ENCODE results near the gene OR2T34. TPM values are rescaled to one million over a fixed set of nuclear protein-coding genes. Genes with fewer than 3 reads are reported as not detected.
"Not testable (repeated sequence)": the region's sequence is repeated elsewhere in the genome, so short reads cannot be mapped to it uniquely, and the experiment has no call there.

OR2T34 gene, protein sequence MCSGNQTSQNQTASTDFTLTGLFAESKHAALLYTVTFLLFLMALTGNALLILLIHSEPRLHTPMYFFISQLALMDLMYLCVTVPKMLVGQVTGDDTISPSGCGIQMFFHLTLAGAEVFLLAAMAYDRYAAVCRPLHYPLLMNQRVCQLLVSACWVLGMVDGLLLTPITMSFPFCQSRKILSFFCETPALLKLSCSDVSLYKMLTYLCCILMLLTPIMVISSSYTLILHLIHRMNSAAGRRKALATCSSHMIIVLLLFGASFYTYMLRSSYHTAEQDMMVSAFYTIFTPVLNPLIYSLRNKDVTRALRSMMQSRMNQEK
- total RNA-seq = not detected in 2 replicates

DNA sequence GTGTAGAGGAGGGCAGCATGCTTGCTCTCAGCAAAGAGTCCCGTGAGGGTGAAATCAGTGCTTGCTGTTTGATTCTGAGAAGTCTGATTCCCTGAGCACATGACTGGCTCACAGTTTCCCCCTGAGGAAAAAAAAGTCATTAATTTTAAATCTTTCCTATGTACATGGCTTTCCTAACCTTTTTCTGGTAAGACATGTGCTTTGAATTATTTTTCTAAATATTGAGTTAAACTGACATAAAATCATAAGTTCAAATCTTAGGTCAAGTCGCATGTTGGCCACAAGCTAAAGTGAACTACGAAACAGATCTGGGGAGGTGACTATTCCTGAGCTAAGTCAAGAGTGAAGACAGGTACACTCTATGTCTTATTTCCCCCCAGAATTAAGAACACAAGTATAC lies at the start of gene OR2T34:
TSS of gene OR2T34 (minus strand) at position 101 of the 400 bp plus-strand sequence. CDS start at position 101, 0 bp downstream.
- H3K27me3 ChIP-seq (ENCODE audit: control insufficient read depth, insufficient read depth, low read length); H3K4me3 ChIP-seq (ENCODE audit: low read depth, low read length); DNase-seq (ENCODE audit: low read depth); H3K36me3 ChIP-seq (ENCODE audit: control insufficient read depth, insufficient read depth, low read length): not testable (repeated sequence)

DNA sequence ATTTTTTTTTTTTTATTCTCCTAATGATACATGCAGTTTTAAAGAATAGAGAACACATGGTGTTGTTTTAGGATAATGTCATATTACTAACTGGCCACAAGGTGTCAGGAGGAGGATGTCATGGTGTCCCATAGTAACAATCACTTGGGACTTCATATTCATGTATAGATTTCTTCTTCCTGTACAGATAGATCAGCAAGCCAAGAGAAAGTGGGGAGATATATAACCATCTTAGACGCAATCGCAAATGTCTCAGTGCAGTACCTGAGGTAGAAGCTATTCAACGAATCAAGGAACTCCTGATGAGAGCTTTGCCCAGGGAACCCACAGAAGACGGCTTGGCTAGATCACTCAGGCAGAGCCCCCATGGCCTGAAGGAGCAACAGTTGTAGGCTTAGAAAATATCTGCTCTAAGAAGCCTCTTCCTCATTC lies 48.0 kb upstream of the OR2T34 start:
- Histone ChIP-seq H3K27me3 (ENCODE audit: control insufficient read depth, insufficient read depth, low read length) (no peaks in the 10 kb centered on the region), H3K36me3 (ENCODE audit: control insufficient read depth, insufficient read depth, low read length) (no peaks in the 10 kb centered on the region), H3K4me3 (ENCODE audit: low read depth, low read length) (no peak overlapping the region)
- no peak for DNase-seq (ENCODE audit: low read depth)
- TF ChIP-seq, protein P1, sequence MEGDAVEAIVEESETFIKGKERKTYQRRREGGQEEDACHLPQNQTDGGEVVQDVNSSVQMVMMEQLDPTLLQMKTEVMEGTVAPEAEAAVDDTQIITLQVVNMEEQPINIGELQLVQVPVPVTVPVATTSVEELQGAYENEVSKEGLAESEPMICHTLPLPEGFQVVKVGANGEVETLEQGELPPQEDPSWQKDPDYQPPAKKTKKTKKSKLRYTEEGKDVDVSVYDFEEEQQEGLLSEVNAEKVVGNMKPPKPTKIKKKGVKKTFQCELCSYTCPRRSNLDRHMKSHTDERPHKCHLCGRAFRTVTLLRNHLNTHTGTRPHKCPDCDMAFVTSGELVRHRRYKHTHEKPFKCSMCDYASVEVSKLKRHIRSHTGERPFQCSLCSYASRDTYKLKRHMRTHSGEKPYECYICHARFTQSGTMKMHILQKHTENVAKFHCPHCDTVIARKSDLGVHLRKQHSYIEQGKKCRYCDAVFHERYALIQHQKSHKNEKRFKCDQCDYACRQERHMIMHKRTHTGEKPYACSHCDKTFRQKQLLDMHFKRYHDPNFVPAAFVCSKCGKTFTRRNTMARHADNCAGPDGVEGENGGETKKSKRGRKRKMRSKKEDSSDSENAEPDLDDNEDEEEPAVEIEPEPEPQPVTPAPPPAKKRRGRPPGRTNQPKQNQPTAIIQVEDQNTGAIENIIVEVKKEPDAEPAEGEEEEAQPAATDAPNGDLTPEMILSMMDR (IDR thresholded peaks at IDR 0.05; ENCODE audit: insufficient read depth, low read length, poor library complexity, severe bottlenecking) = peak; percentile 32

DNA sequence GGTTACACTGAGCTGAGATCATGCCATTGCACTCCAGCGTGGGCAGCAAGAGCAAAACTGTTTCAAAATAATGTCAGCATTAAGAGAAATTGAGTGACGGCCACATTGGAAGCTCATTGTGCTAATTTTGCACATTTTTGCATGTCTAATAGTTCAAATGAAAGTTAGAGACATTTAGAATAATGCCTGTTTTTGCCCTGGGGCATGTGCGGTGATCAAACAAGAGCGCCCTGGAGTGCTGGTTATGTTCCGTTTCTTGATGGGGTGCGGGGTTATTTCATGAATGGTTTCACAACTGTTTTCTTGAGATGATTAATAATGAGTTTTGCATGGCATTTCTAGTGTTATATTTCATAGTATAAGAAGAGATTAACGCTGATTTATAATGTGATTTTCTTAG lies 47.2 kb upstream of the OR2T34 start:
- H3K4me3 ChIP-seq (ENCODE audit: low read depth, low read length) = no peak overlapping the region
- no peaks in the 10 kb centered on the region for H3K27me3 ChIP-seq (ENCODE audit: control insufficient read depth, insufficient read depth, low read length)
- TF ChIP-seq, protein P1 (IDR thresholded peaks at IDR 0.05; ENCODE audit: insufficient read depth, low read length, poor library complexity, severe bottlenecking) = no peak
- H3K36me3 ChIP-seq (ENCODE audit: control insufficient read depth, insufficient read depth, low read length) = no peaks in the 10 kb centered on the region
- no peak for DNase-seq (ENCODE audit: low read depth)

DNA sequence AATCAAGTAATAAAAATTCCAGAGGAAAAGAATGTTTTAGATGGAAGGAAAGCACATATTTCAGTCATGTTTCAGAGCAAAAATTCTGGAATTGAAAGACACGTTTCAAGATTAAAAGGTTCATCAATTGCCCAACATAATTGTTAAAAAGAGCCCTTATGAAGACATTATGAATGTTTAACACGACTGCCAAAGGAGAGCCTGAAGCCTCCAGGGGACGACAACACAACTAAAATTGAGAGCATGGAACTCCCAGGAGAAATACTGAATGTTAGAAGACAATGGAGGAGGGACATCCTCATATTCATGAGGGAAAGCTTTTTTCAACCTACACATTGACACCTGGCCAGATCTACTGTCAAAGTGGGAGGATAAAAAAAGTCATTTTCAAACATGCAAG lies 44.3 kb upstream of the OR2T34 start:
- no peaks in the 10 kb centered on the region for H3K27me3 ChIP-seq (ENCODE audit: control insufficient read depth, insufficient read depth, low read length)
- DNase-seq (ENCODE audit: low read depth) = no peak
- no peaks in the 10 kb centered on the region for H3K36me3 ChIP-seq (ENCODE audit: control insufficient read depth, insufficient read depth, low read length)
- TF ChIP-seq, protein P1 (IDR thresholded peaks at IDR 0.05; ENCODE audit: insufficient read depth, low read length, poor library complexity, severe bottlenecking) = peak; percentile 52
- no peak overlapping the region for H3K4me3 ChIP-seq (ENCODE audit: low read depth, low read length)

DNA sequence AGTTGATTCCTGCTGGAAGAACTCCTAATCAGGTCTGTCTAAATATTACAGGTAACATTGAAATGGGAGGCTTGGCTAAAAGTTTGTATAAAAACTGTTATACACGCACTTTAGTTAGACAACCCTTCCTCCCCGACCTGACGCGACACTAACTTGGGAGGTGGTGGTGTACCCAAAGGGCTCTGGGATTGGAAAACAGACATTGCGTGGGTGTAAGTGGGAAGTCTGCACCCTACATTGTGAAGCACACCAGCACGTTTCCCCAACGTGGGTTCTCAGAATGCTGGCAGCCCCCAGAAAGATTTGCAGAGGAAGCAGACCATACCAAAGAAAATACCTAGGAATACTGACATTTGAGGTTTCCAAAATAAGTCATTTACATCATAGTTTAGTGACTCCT lies 43.6 kb upstream of the OR2T34 start:
- Histone ChIP-seq H3K4me3 (ENCODE audit: low read depth, low read length) (no peak overlapping the region), H3K36me3 (ENCODE audit: control insufficient read depth, insufficient read depth, low read length) (no peaks in the 10 kb centered on the region), H3K27me3 (ENCODE audit: control insufficient read depth, insufficient read depth, low read length) (no peaks in the 10 kb centered on the region)
- no peak for DNase-seq (ENCODE audit: low read depth)
- TF ChIP-seq, protein P1 (IDR thresholded peaks at IDR 0.05; ENCODE audit: insufficient read depth, low read length, poor library complexity, severe bottlenecking) = no peak

DNA sequence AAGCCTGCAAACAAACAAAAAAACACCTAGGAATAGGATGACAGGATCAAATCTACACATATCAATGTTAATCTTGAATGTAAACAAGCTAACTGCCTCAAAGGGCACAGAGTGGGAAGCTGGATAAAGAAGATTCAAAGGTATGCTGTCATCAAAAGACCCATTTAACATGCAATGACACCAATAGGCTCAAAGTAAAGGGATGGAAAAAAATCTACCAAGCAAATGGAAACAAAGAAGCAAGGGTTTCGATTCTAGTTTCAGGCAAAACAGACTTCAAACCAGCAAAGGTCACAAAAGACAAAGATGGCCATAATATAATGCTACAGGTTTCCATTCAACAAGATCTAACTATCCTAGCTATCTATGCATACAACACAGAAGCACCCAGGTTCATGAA lies 39.2 kb upstream of the OR2T34 start:
- Histone ChIP-seq H3K27me3 (ENCODE audit: control insufficient read depth, insufficient read depth, low read length) (no peaks in the 10 kb centered on the region), H3K4me3 (ENCODE audit: low read depth, low read length) (no peak overlapping the region), H3K36me3 (ENCODE audit: control insufficient read depth, insufficient read depth, low read length) (no peaks in the 10 kb centered on the region)
- DNase-seq (ENCODE audit: low read depth) = no peak
- TF ChIP-seq, protein P1 (IDR thresholded peaks at IDR 0.05; ENCODE audit: insufficient read depth, low read length, poor library complexity, severe bottlenecking) = no peak

All from kidney epithelial cell (primary cell).